K562 (cell line): Measurements from ENCODE around the gene HPS3. TPM values are rescaled to one million over a fixed set of nuclear protein-coding genes. Genes with fewer than 3 reads are reported as not detected.

Experiments used
- BACH1 ChIP-seq: fragments of 200-800 bp; sonication (Bioruptor generic); IDR thresholded peaks from 2 replicates; pipeline ENCODE4 v1.6.1; 2016; ENCODE audit warnings: missing genetic modification characterization, missing compliant biosample characterization
- BRD9 ChIP-seq: fragments of 450-650 bp; IDR thresholded peaks from 2 replicates; pipeline ENCODE4 v1.6.1; 2018; ENCODE audit warnings: low read depth; ENCODE audit not compliant: partially characterized antibody
- CEBPB ChIP-seq: fragments of 450-650 bp; IDR thresholded peaks from 2 replicates; pipeline ENCODE4 v1.6.1; 2016; ENCODE audit warnings: missing genetic modification characterization, missing compliant biosample characterization
- CHD7 ChIP-seq: fragments of 200-600 bp; sonication (generic); IDR thresholded peaks from one replicate; pipeline ENCODE4 v1.6.1; 2012; ENCODE audit warnings: mild to moderate bottlenecking, low read depth, low read length, inconsistent platforms
- FOXA1 ChIP-seq: fragments of 450-650 bp; IDR thresholded peaks from 2 replicates; pipeline ENCODE4 v1.6.1; 2016; ENCODE audit warnings: mild to moderate bottlenecking, borderline replicate concordance
- NFE2L1 ChIP-seq: fragments of 450-650 bp; IDR thresholded peaks from 2 replicates; pipeline ENCODE4 v1.6.1; 2016; ENCODE audit warnings: missing genetic modification characterization, low read depth, mild to moderate bottlenecking, missing compliant biosample characterization, moderate library complexity, borderline replicate concordance
- POLR2AphosphoS5 ChIP-seq: IDR thresholded peaks from 2 replicates; pipeline ENCODE4 v1.6.1; 2011; ENCODE audit warnings: mild to moderate bottlenecking, low read depth, low read length, moderate library complexity; ENCODE audit not compliant: control insufficient read depth, insufficient read depth
- SMAD4 ChIP-seq: fragments of 250-450 bp; sonication (Bioruptor Pico); conservative IDR thresholded peaks from 2 replicates; pipeline ENCODE4 v1.8.0; 2021; ENCODE audit warnings: inconsistent platforms, mild to moderate bottlenecking, moderate library complexity
- SPI1 ChIP-seq: IDR thresholded peaks from 2 replicates; pipeline ENCODE4 v1.6.1; 2011; ENCODE audit warnings: low read depth, low read length, control low read depth, borderline replicate concordance
- ZNF12 ChIP-seq: sonication (generic); formaldehyde crosslinking; IDR thresholded peaks from 2 replicates; pipeline ENCODE4 v1.4.0; 2020; ENCODE audit warnings: mild to moderate bottlenecking, missing genetic modification reagents
- ZNF253 ChIP-seq: fragments of 250-450 bp; sonication (Bioruptor Pico); conservative IDR thresholded peaks from 2 replicates; pipeline ENCODE4 v1.6.1; 2021; ENCODE audit warnings: mild to moderate bottlenecking
- ZNF384 ChIP-seq: IDR thresholded peaks from 2 replicates; pipeline ENCODE4 v1.6.1; 2012; ENCODE audit warnings: low read depth, low read length, improper control_type of control experiment
- polyA plus RNA-seq, 8 experiments: library from polyadenylated mRNA; depleted of rRNA in 4 of 8; stranded (reverse) in 5 of 8; unstranded in 3 of 8; fragments of >200 nt; fragmentation: Nextera tagmentation in 2 of 8; fragmentation: Illumina TruSeq in 1 of 8; extraction: Ambion mirVana in 2 of 8; extraction: Trizol in 1 of 8; gene quantifications; 2 replicates each; pipeline versions ENCODE4 v1.2.1 to v1.2.3, GENCODE V29; 2011 to 2014; ENCODE audit warnings: inconsistent platforms in 1 of 8, missing spikeins in 1 of 8
- total RNA-seq, 7 experiments: library from RNA; depleted of rRNA in 6 of 7; stranded (reverse); fragments of >200 nt in 6 of 7; fragmentation: Illumina TruSeq in 2 of 7; extraction: Trizol in 2 of 7; gene quantifications; 2 replicates each; pipeline versions ENCODE4 v1.2.1 to v1.2.3, GENCODE V29; 2011 to 2021; ENCODE audit warnings: low replicate concordance in 1 of 7
- TF ChIP-seq, protein P1 (sequence below): fragments of 250-450 bp; sonication (Bioruptor Pico); IDR thresholded peaks from 2 replicates; pipeline ENCODE4 v1.4.0; 2020; ENCODE audit warnings: borderline replicate concordance
- TF ChIP-seq, protein P2 (sequence below): sonication (generic); formaldehyde crosslinking; IDR thresholded peaks from 2 replicates; pipeline ENCODE4 v1.8.1; 2023; ENCODE audit warnings: mild to moderate bottlenecking, missing genetic modification reagents

Gene HPS3
- total and polyA plus RNA-seq, 9 of the 15 experiments (the other 6 are each of a cell fraction or from before 2014, with no cell fraction given) = 1.2 to 11.3 (median 7.6) TPM

DNA sequence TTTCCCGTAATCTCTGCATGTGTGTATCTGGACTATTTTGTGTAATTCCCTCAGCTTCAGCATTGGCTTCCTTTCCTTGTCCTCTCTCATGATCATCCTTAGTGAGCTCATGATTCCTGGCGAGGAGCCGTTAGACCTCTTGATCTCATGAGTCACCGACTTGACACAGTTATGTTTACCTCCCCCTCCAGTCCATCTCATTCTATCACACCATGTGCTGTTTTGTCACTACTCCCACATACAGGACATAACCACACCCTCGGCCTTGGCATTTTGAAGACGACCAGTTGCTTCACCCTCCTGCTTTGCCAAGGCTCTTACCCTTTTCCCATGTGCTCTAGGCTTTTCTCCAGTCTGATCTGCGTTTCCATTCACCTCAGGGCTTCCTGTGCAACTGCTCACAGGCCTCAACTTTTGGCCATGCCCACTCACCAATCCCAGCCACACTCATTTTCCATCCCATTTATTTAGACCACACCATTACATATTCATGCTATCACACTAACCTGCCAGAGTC is 50.7 kb downstream of the HPS3 start (continued):
- TF ChIP-seq ZNF384 (no peak), NFE2L1 (tag) (no peak), ZNF253 (CRISPR knock-in tag) (no peak), CHD7 (no peak), SPI1 (no peak), FOXA1 (no peak), BACH1 (peak; percentile 75), BRD9 (peak; percentile 37), ZNF12 (CRISPR knock-in tag) (no peak), POLR2AphosphoS5 (0 out of 2 replicates have a peak, but pooled peaks have one; percentile 17), CEBPB (tag) (peak; percentile 50; the same call in 1 of the 2 replicates), SMAD4 (CRISPR knock-in tag) (peak; percentile 42; the same call in 1 of the 2 replicates)
- TF ChIP-seq, protein P1, sequence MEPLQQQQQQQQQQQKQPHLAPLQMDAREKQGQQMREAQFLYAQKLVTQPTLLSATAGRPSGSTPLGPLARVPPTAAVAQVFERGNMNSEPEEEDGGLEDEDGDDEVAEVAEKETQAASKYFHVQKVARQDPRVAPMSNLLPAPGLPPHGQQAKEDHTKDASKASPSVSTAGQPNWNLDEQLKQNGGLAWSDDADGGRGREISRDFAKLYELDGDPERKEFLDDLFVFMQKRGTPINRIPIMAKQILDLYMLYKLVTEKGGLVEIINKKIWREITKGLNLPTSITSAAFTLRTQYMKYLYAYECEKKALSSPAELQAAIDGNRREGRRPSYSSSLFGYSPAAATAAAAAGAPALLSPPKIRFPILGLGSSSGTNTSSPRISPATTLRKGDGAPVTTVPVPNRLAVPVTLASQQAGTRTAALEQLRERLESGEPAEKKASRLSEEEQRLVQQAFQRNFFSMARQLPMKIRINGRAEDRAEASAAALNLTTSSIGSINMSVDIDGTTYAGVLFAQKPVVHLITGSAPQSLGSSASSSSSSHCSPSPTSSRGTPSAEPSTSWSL = no peak
- TF ChIP-seq, protein P2, sequence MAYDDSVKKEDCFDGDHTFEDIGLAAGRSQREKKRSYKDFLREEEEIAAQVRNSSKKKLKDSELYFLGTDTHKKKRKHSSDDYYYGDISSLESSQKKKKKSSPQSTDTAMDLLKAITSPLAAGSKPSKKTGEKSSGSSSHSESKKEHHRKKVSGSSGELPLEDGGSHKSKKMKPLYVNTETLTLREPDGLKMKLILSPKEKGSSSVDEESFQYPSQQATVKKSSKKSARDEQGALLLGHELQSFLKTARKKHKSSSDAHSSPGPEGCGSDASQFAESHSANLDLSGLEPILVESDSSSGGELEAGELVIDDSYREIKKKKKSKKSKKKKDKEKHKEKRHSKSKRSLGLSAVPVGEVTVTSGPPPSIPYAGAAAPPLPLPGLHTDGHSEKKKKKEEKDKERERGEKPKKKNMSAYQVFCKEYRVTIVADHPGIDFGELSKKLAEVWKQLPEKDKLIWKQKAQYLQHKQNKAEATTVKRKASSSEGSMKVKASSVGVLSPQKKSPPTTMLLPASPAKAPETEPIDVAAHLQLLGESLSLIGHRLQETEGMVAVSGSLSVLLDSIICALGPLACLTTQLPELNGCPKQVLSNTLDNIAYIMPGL (CRISPR knock-in tag) = no peak
